Ishikawa (cell line): ENCODE results near the gene WDR1.

Experiments used
- CREB1 ChIP-seq: IDR thresholded peaks from 2 replicates; pipeline ENCODE4 v1.6.1; 2012; ENCODE audit warnings: low read depth
- EGR1 ChIP-seq: IDR thresholded peaks from 2 replicates; pipeline ENCODE4 v1.6.1; 2012
- EP300 ChIP-seq: IDR thresholded peaks from 2 replicates; pipeline ENCODE4 v1.6.1; 2012; ENCODE audit warnings: borderline replicate concordance
- FOXM1 ChIP-seq: IDR thresholded peaks from 2 replicates; pipeline ENCODE4 v1.6.1; 2012; ENCODE audit warnings: low read depth, borderline replicate concordance
- RAD21 ChIP-seq: IDR thresholded peaks from 2 replicates; pipeline ENCODE4 v1.6.1; 2012; ENCODE audit warnings: low read depth
- TAF1 ChIP-seq: IDR thresholded peaks from 2 replicates; pipeline ENCODE4 v1.6.1; 2012; ENCODE audit warnings: low read depth, mild to moderate bottlenecking
- TCF12 ChIP-seq: IDR thresholded peaks from 2 replicates; pipeline ENCODE4 v1.6.1; 2012; ENCODE audit warnings: low read depth
- YY1 ChIP-seq: IDR thresholded peaks from 2 replicates; pipeline ENCODE4 v1.6.1; 2012; ENCODE audit warnings: low read depth
- TF ChIP-seq, protein P1 (sequence below): IDR thresholded peaks from 2 replicates; pipeline ENCODE4 v1.6.1; 2012

DNA sequence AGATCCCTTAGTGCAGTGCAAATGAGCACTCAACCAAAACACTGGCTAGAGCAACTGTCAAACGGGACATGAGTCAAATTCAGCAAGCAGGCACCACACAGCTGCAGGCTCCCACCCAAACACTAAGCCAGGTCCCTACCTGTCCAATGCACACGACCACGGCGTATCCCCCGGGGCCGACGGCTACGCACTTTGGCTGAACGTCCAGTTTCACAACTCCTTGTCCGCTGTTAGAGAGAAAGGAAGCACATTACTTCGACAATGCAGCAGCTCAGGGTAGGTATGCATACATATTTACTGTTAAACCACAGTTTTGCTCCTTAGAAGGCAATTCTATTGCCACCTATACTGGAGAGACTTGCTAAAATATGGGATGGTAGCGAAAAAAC is 35.4 kb downstream of the WDR1 start:
- no peak for TF ChIP-seq RAD21
- TF ChIP-seq, protein P1, sequence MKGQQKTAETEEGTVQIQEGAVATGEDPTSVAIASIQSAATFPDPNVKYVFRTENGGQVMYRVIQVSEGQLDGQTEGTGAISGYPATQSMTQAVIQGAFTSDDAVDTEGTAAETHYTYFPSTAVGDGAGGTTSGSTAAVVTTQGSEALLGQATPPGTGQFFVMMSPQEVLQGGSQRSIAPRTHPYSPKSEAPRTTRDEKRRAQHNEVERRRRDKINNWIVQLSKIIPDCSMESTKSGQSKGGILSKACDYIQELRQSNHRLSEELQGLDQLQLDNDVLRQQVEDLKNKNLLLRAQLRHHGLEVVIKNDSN = no peak
- TF ChIP-seq EGR1 = no peak
- no peak for TF ChIP-seq YY1
- TF ChIP-seq TCF12 = no peak
- TF ChIP-seq EP300 = no peak
- TF ChIP-seq CREB1 = no peak
- TF ChIP-seq TAF1 = no peak
- TF ChIP-seq FOXM1 = no peak
